ENCODE measurements around the gene COG4.
"Not testable (repeated sequence)": the region's sequence is repeated elsewhere in the genome, so short reads cannot be mapped to it uniquely, and the experiment has no call there.

COG4 gene

GRCh38 chr16:70523076-70523742, at the start of gene COG4:
COG4 (minus strand) TSS chr16:70523554; CDS start chr16:70523543, 11 bp downstream.
- DNase-seq = peak; percentile 92 to 93

- no peak for DNase-seq
These were observed 49.5 kb upstream of the COG4 start for GRCh38 chr16:70572926-70573270.

GRCh38 chr16:70572050-70572925, 48.9 kb upstream of the COG4 start:
- DNase-seq = no peak

- DNase-seq = no peak
These were observed 48.3 kb upstream of the COG4 start for GRCh38 chr16:70571623-70572022.

GRCh38 chr16:70570967-70571570, 47.7 kb upstream of the COG4 start:
- no peak for DNase-seq

GRCh38 chr16:70569752-70570151, 46.4 kb upstream of the COG4 start:
- DNase-seq = no peak

- no peak for DNase-seq
These were observed 45.4 kb upstream of the COG4 start for GRCh38 chr16:70568601-70569237.

- no peak for DNase-seq
These were observed 41.7 kb upstream of the COG4 start for GRCh38 chr16:70565053-70565452.

GRCh38 chr16:70563636-70564035, 40.3 kb upstream of the COG4 start:
- no peak for DNase-seq

- DNase-seq = no peak
These were observed 38.3 kb upstream of the COG4 start for GRCh38 chr16:70561623-70562022.

- no peak for DNase-seq
These were observed 32.7 kb upstream of the COG4 start for GRCh38 chr16:70556063-70556462.

GRCh38 chr16:70553645-70554044, 30.3 kb upstream of the COG4 start:
- no peak for DNase-seq

- no peak for DNase-seq
These were observed 29.3 kb upstream of the COG4 start for GRCh38 chr16:70552675-70553074.

GRCh38 chr16:70551788-70552187, 28.4 kb upstream of the COG4 start:
- no peak for DNase-seq

- no peak for DNase-seq
These were observed 26.7 kb upstream of the COG4 start for GRCh38 chr16:70550082-70550481.

- no peak for DNase-seq
These were observed 25.6 kb upstream of the COG4 start for GRCh38 chr16:70548936-70549335.

- no peak for DNase-seq
These were observed 21.2 kb upstream of the COG4 start for GRCh38 chr16:70544548-70544947.

- no peak for DNase-seq
These were observed 17.6 kb upstream of the COG4 start for GRCh38 chr16:70540994-70541393.

- DNase-seq = no peak
These were observed 11.6 kb upstream of the COG4 start for GRCh38 chr16:70534971-70535370.

- not testable (repeated sequence) for DNase-seq
These were observed 6.6 kb upstream of the COG4 start for GRCh38 chr16:70529954-70530353.

GRCh38 chr16:70529051-70529777, 5.9 kb upstream of the COG4 start:
- no peak for DNase-seq

- DNase-seq = no peak
These were observed 4.1 kb upstream of the COG4 start for GRCh38 chr16:70527315-70527996.

All from stimulated activated CD4-positive, alpha-beta T cell treated with anti-CD3 and anti-CD28 coated beads, Interleukin-2, amount 100 ng/mL, for 24 hours (primary cell).